WERI-Rb-1 (cell line): ENCODE measurements around the gene GFPT1.

Experiments used
- DNase-seq: peaks from one replicate; pipeline ENCODE4 v3.0.0-alpha.2; 2020
- H3K27ac ChIP-seq: fragments of 250-450 bp; sonication (Bioruptor Pico); 2 replicates; pipeline ENCODE4 v1.5.1; 2020; ENCODE audit warnings: mild to moderate bottlenecking, moderate library complexity
- H3K27me3 ChIP-seq: fragments of 250-450 bp; sonication (Bioruptor Pico); 2 replicates; pipeline ENCODE4 v1.5.1; 2021; ENCODE audit warnings: mild to moderate bottlenecking, low read depth, moderate library complexity; ENCODE audit not compliant: insufficient read depth, severe bottlenecking
- H3K36me3 ChIP-seq: fragments of 250-450 bp; sonication (Bioruptor Pico); 2 replicates; pipeline ENCODE4 v1.5.1; 2020; ENCODE audit warnings: mild to moderate bottlenecking, moderate library complexity
- H3K4me3 ChIP-seq: 2 replicates; pipeline ENCODE4 v1.5.1; 2011; ENCODE audit warnings: low read depth, mild to moderate bottlenecking, control low read depth, low read length
- H3K9me3 ChIP-seq: fragments of 250-450 bp; sonication (Bioruptor Pico); 2 replicates; pipeline ENCODE4 v1.5.1; 2021; ENCODE audit warnings: mild to moderate bottlenecking, moderate library complexity; ENCODE audit not compliant: severe bottlenecking
- CTCF ChIP-seq: IDR thresholded peaks from 2 replicates; pipeline ENCODE4 v1.5.1; 2011; ENCODE audit warnings: low read depth, mild to moderate bottlenecking, control low read depth, inconsistent platforms, low read length

Gene GFPT1

GRCh38 chr2:69389271-69389670, 2.2 kb upstream of the GFPT1 start:
- no peak for DNase-seq
- H3K27ac ChIP-seq, result no peak overlapping the region

GRCh38 chr2:69387770-69388481, 899 bp upstream of the GFPT1 start:
- no peaks in the 10 kb centered on the region for H3K9me3 ChIP-seq
- H3K36me3 ChIP-seq, result peaks cover 6% of the 10 kb centered on the region; the same call in 1 of the 2 replicates
- no peak for TF ChIP-seq CTCF
- peak overlapping the region; percentile 71 for H3K4me3 ChIP-seq
- H3K27ac ChIP-seq, result peak overlapping the region; percentile 70
- no peaks in the 10 kb centered on the region for H3K27me3 ChIP-seq
- DNase-seq, result no peak

More at GRCh38 chr2:69389271-69389670, 2.2 kb upstream of the GFPT1 start:
- no peak for TF ChIP-seq CTCF
- H3K9me3 ChIP-seq, result no peaks in the 10 kb centered on the region
- H3K4me3 ChIP-seq, result no peak overlapping the region
- peaks cover 7% of the 10 kb centered on the region; the same call in 1 of the 2 replicates for H3K36me3 ChIP-seq
- no peaks in the 10 kb centered on the region for H3K27me3 ChIP-seq

GRCh38 chr2:69386360-69386759, 667 bp downstream of the GFPT1 start:
- Histone ChIP-seq H3K27ac (peak overlapping the region; percentile 83), H3K27me3 (no peaks in the 10 kb centered on the region), H3K4me3 (peak overlapping the region; percentile 94), H3K36me3 (peaks cover 17% of the 10 kb centered on the region), H3K9me3 (no peaks in the 10 kb centered on the region)
- DNase-seq, result no peak
- no peak for TF ChIP-seq CTCF

- Histone ChIP-seq H3K9me3 (no peaks in the 10 kb centered on the region), H3K4me3 (peak overlapping the region; percentile 94), H3K27me3 (no peaks in the 10 kb centered on the region), H3K27ac (no peak overlapping the region), H3K36me3 (peaks cover 17% of the 10 kb centered on the region)
- TF ChIP-seq CTCF, result no peak
- no peak for DNase-seq
Measured at GRCh38 chr2:69385443-69386151, 1.4 kb downstream of the GFPT1 start.

- Histone ChIP-seq H3K9me3 (no peaks in the 10 kb centered on the region), H3K4me3 (no peak overlapping the region), H3K36me3 (peaks cover 21% of the 10 kb centered on the region), H3K27me3 (no peaks in the 10 kb centered on the region), H3K27ac (no peak overlapping the region)
- DNase-seq, result no peak
- TF ChIP-seq CTCF, result no peak
Measured at GRCh38 chr2:69384618-69385081, 2.4 kb downstream of the GFPT1 start.
